ENCODE data around the gene SLC45A2. TPM values are rescaled to one million over a fixed set of nuclear protein-coding genes. Genes with fewer than 3 reads are reported as not detected.

Gene SLC45A2
- total and polyA plus RNA-seq, 2 of the 8 experiments (the other 6 are each of a cell fraction or from before 2014, with no cell fraction given), result 0.09 TPM; not detected in 1

- Histone ChIP-seq H3K79me1 (ENCODE audit: low read depth, low read length) (no peaks in the 10 kb centered on the region), H3K23me2 (ENCODE audit: low read depth, low read length) (no peaks in the 10 kb centered on the region), H4K8ac (ENCODE audit: extremely low read depth, insufficient read depth, low read length) (no peak overlapping the region), H3K36me3 (ENCODE audit: control insufficient read depth in 2 of 4, insufficient read depth in 4 of 4, low read length in 3 of 4) (no peaks in the 10 kb centered on the region), H2AFZ (ENCODE audit: low read length) (no peak overlapping the region), H4K20me1 (replicated peaks in 1 of 2; ENCODE audit: control insufficient read depth in 1 of 2, insufficient read depth in 2 of 2, low read length in 2 of 2) (no peaks in the 10 kb centered on the region), H2AK5ac (ENCODE audit: low read depth, low read length) (no peak overlapping the region), H2BK20ac (ENCODE audit: low read length) (peak overlapping the region; percentile 82; the same call in 1 of the 2 replicates), H3K23ac (ENCODE audit: insufficient read length) (no peak overlapping the region), H3K27ac (ENCODE audit: low read depth, low read length) (no peak overlapping the region), H3K18ac (ENCODE audit: extremely low read depth, low read length) (no peak overlapping the region), H3K4ac (replicated peaks; ENCODE audit: insufficient read length, low read depth, low read length) (no peak overlapping the region), H4K91ac (replicated peaks; ENCODE audit: insufficient read length, low read length) (no peak overlapping the region), H3K56ac (replicated peaks; ENCODE audit: insufficient read length, low read depth, low read length) (no peak overlapping the region), H2BK5ac (ENCODE audit: low read depth, low read length) (peak overlapping the region; percentile 29; the same call in 1 of the 2 replicates), H3K14ac (ENCODE audit: insufficient read length) (no peak overlapping the region), H4K5ac (ENCODE audit: insufficient read length, low read depth, low read length) (peak overlapping the region; percentile 15), H2BK12ac (ENCODE audit: low read depth, low read length) (no peak overlapping the region), H3K9me3 (ENCODE audit: insufficient read depth in 2 of 2, low read depth in 1 of 2, low read length in 1 of 2) (no peaks in the 10 kb centered on the region), H3K9ac (replicated peaks in 1 of 4; ENCODE audit: extremely low read depth in 1 of 4, low read depth in 3 of 4, low read length in 3 of 4) (no peak overlapping the region), H3K27me3 (replicated peaks in 1 of 4; ENCODE audit: control insufficient read depth in 3 of 4, extremely low read depth in 1 of 4, insufficient read depth in 3 of 4, low read length in 3 of 4) (no peaks in the 10 kb centered on the region), H3K4me2 (ENCODE audit: insufficient read depth in 1 of 2, low read depth in 2 of 2, low read length in 2 of 2) (peak overlapping the region; percentile 19 to 51; a peak in 2 of 4 replicates), H3K79me2 (ENCODE audit: control insufficient read depth in 1 of 2, insufficient read depth in 2 of 2, low read length in 2 of 2) (no peaks in the 10 kb centered on the region), H3K4me3 (ENCODE audit: extremely low read depth in 1 of 4, insufficient read depth in 2 of 4, low read depth in 3 of 4, low read length in 4 of 4) (peak overlapping the region in 1 of 4 experiments; percentile 31; a peak in 1 of 8 replicates), H3K4me1 (replicated peaks in 1 of 4; ENCODE audit: control insufficient read depth in 3 of 4, insufficient read depth in 4 of 4, low read length in 3 of 4) (peaks cover 0 to 18% (median 6%) of the 10 kb centered on the region in 4 experiments; a peak in 2 of 7 replicates), H2BK15ac (ENCODE audit: low read length) (no peak overlapping the region), H2BK120ac (replicated peaks; ENCODE audit: low read depth, low read length) (no peak overlapping the region)
- ChIA-PET POLR2A (ENCODE audit: partially characterized antibody) (interaction anchor here (1.0 to 2.3 kb wide), 3 partner anchors 8 to 18 kb away, joined by 3 to 6 read pairs (median 3); no protein-coding TSS in a partner anchor), CTCF (ENCODE audit: partially characterized antibody) (interaction anchor here (1.1 to 2.7 kb wide), 6 partner anchors 8 to 47 kb away, joined by 3 to 12 read pairs (median 4); partner anchors contain the start of gene RXFP3)
- FAIRE-seq, result no peak
- no peak for DNase-seq (ENCODE audit: low read depth in 1 of 2, low spot score in 2 of 2)
- WGBS, 2 experiments (ENCODE audit: extremely low coverage in 1 of 2, insufficient coverage in 1 of 2, insufficient read length in 1 of 2, insufficient replicate concordance in 2 of 2, low coverage in 1 of 2, low lambda C conversion rate in 2 of 2, missing lambda C conversion rate in 1 of 2), result 80% methylated on average over 1 of the region's 1 CpG; no CpG with 5 or more reads in 1 of the 2 experiments
- TF ChIP-seq USF2 (IDR thresholded peaks at IDR 0.05; ENCODE audit: low read length), result no peak
Measured at GRCh38 chr5:33978306-33978705, 6.2 kb downstream of the SLC45A2 start.
